OCI-LY7 (cell line): ENCODE measurements around the gene CDK12.

ENCODE experiments used
- EZH2phosphoT487 ChIP-seq: fragments of 200-600 bp; sonication (generic); IDR thresholded peaks from 2 replicates; pipeline ENCODE4 v1.6.1; 2018; ENCODE audit warnings: low read depth, borderline replicate concordance, mild to moderate bottlenecking, mixed run types, antibody characterized with exemption, low read length, moderate library complexity, mixed read lengths
- TF ChIP-seq, protein P1 (sequence below): fragments of 200-600 bp; sonication (generic); conservative IDR thresholded peaks from 2 replicates; pipeline ENCODE4 v1.5.1; 2014; ENCODE audit warnings: mild to moderate bottlenecking, antibody characterized with exemption, low read length, moderate library complexity, mixed read lengths

- TF ChIP-seq, protein P1, sequence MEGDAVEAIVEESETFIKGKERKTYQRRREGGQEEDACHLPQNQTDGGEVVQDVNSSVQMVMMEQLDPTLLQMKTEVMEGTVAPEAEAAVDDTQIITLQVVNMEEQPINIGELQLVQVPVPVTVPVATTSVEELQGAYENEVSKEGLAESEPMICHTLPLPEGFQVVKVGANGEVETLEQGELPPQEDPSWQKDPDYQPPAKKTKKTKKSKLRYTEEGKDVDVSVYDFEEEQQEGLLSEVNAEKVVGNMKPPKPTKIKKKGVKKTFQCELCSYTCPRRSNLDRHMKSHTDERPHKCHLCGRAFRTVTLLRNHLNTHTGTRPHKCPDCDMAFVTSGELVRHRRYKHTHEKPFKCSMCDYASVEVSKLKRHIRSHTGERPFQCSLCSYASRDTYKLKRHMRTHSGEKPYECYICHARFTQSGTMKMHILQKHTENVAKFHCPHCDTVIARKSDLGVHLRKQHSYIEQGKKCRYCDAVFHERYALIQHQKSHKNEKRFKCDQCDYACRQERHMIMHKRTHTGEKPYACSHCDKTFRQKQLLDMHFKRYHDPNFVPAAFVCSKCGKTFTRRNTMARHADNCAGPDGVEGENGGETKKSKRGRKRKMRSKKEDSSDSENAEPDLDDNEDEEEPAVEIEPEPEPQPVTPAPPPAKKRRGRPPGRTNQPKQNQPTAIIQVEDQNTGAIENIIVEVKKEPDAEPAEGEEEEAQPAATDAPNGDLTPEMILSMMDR = no peak
- TF ChIP-seq EZH2phosphoT487 = no peak
Measured at GRCh38 chr17:39582658-39583057, 121.4 kb downstream of the CDK12 start.
